Ascending aorta (tissue), 2 donors: Measurements from ENCODE around the gene STXBP6. TPM values are rescaled to one million over a fixed set of nuclear protein-coding genes. Genes with fewer than 3 reads are reported as not detected.
"Not testable (repeated sequence)": the region's sequence is repeated elsewhere in the genome, so short reads cannot be mapped to it uniquely, and the experiment has no call there.

Experiments
- DNase-seq, 2 donors: peaks; one replicate each; pipeline ENCODE4 v3.0.0-alpha.2; 2019; ENCODE audit warnings: low spot score in 2 of 2
- H3K27ac ChIP-seq, 2 donors: fragments of 200-600 bp; sonication (generic); one replicate each; pipeline ENCODE4 v1.5.1; 2016 to 2017; ENCODE audit warnings: mild to moderate bottlenecking in 1 of 2
- H3K27me3 ChIP-seq: fragments of 200-600 bp; sonication (generic); one replicate; pipeline ENCODE4 v1.5.1; 2017
- H3K36me3 ChIP-seq, 2 donors: fragments of 200-600 bp; sonication (generic); one replicate each; pipeline ENCODE4 v1.5.1; 2016
- H3K4me1 ChIP-seq, 2 donors: fragments of 200-600 bp; sonication (generic); one replicate each; pipeline ENCODE4 v1.5.1; 2016 to 2017; ENCODE audit warnings: mild to moderate bottlenecking in 1 of 2
- H3K4me3 ChIP-seq, 2 donors: fragments of 200-600 bp; sonication (generic); one replicate each; pipeline ENCODE4 v1.5.1; 2016 to 2017; ENCODE audit warnings: mild to moderate bottlenecking in 1 of 2
- H3K9me3 ChIP-seq, 2 donors: fragments of 200-600 bp; sonication (generic); one replicate each; pipeline ENCODE4 v1.5.1; 2016
- intact Hi-C: fragments of 100-400 bp; cut with DNase I; formaldehyde crosslinking; loops from one replicate; pipeline ENCODE4 v1.15.1; 2023
- total RNA-seq: library from RNA; depleted of rRNA; stranded (reverse); fragments of >200 nt; gene quantifications from one replicate; pipeline ENCODE4 v1.1.0, GENCODE V29; 2016
- TF ChIP-seq, protein P1 (sequence below), 3 experiments: fragments of 200-600 bp in 2 of 3; fragments of 450-650 bp in 1 of 3; sonication (generic) in 2 of 3; IDR thresholded peaks; one replicate each; pipeline ENCODE4 v1.5.1; 2016 to 2019; ENCODE audit warnings: antibody characterized with exemption in 3 of 3, mild to moderate bottlenecking in 1 of 3, moderate library complexity in 1 of 3

STXBP6 gene
- total RNA-seq, 1 donor from 2014 or later = 0.21 TPM

DNA sequence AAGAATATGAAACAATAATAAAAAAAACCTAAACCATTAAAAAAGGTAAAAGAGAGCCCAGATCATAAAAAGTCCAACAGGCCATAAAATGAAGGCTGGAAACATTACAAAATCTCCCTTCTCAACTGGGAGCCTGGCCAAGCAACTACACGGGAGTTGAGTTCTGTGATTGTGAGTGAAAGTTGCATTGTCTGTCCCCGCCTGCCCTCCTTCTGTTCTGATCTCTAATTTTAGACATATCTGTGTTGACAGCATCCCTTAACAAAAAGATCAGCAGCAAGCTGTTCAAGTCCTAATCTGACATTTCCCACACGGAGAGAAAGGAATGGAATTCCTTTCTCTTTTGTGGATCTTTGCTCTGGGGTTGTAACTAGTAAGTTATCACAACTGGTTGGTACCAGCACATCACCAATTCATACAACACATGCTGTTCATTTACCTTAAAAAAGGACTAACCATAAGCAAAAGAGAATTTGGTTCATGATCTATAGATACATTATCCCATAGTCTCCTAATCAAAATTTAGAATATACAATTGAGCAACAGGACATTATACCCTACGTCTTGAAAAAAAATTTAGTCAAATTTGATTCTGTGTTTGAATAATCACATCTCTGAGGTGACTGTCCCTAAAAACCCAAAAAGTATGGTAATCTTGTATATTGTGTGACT is 210.9 kb downstream of the STXBP6 start:
- Histone ChIP-seq H3K27me3 (no peaks in the 10 kb centered on the region), H3K4me1 (no peaks in the 10 kb centered on the region), H3K36me3 (no peaks in the 10 kb centered on the region), H3K4me3 (no peak overlapping the region), H3K27ac (no peak overlapping the region), H3K9me3 (no peaks in the 10 kb centered on the region)
- DNase-seq = no peak
- TF ChIP-seq, protein P1, sequence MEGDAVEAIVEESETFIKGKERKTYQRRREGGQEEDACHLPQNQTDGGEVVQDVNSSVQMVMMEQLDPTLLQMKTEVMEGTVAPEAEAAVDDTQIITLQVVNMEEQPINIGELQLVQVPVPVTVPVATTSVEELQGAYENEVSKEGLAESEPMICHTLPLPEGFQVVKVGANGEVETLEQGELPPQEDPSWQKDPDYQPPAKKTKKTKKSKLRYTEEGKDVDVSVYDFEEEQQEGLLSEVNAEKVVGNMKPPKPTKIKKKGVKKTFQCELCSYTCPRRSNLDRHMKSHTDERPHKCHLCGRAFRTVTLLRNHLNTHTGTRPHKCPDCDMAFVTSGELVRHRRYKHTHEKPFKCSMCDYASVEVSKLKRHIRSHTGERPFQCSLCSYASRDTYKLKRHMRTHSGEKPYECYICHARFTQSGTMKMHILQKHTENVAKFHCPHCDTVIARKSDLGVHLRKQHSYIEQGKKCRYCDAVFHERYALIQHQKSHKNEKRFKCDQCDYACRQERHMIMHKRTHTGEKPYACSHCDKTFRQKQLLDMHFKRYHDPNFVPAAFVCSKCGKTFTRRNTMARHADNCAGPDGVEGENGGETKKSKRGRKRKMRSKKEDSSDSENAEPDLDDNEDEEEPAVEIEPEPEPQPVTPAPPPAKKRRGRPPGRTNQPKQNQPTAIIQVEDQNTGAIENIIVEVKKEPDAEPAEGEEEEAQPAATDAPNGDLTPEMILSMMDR (IDR thresholded peaks at IDR 0.05) = no peak
- intact Hi-C loops = no loop called here

DNA sequence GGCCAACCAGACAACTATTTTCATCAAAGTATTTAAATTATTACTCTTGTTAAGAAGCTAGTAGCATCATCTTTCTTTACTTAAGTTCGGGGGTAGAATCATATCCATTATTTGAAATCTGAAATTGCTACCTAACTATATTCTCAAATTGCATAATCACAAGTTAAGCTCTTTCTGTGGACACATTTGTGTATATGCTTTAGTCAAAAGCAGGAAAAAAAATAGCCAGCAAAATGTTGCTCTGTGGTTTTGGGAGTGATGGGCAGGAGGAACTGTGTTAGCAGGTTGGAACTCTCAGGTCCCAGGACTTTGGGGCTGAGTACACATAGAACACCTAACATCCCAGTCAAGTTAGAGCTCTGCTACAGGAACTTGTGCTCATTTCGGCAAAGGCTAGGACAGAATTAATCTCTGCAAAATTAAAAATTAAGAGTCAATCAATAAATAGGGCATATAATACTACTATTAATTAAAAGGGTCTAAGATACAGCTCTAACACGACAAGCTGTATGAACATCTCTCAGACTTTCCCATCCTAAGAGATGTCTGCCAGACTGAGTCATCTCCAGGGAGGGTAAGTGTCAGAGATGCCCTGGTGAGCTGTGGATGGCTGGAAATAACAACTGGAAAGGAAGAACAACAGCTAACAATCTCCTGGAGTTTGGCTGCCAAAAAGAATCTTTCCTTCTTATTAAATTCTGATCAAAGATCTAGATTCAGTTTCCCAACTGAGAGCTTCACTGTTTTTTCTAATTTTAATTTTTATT is 212.5 kb downstream of the STXBP6 start:
- no peak overlapping the region for H3K4me3 ChIP-seq
- TF ChIP-seq, protein P1 (IDR thresholded peaks at IDR 0.05) = no peak
- intact Hi-C loops = no loop called here
- no peaks in the 10 kb centered on the region for H3K27me3 ChIP-seq
- H3K27ac ChIP-seq = no peak overlapping the region
- H3K36me3 ChIP-seq = no peaks in the 10 kb centered on the region
- H3K9me3 ChIP-seq = no peaks in the 10 kb centered on the region
- no peaks in the 10 kb centered on the region for H3K4me1 ChIP-seq
- DNase-seq = no peak

DNA sequence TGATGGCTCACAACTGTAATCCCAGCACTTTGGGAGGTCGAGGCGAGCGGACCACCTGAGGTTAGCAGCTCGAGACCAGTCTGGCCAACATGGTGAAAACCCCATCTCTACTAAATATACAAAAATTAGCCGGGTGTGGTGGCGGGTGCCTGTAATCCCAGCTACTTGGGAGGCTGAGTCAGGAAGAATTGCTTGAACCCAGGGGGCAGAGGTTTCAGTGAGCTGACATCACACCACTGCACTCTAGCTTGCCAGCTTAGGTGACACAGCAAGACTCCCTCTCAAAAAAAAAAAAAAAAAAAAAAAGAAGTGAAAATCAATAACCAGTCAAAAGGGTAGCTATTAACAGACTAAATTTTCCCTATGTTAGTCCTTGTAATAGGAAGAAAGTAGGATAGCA is 213.6 kb downstream of the STXBP6 start:
- DNase-seq, intact Hi-C loops, H3K9me3 ChIP-seq, H3K27ac ChIP-seq, H3K36me3 ChIP-seq, H3K4me3 ChIP-seq, H3K4me1 ChIP-seq, H3K27me3 ChIP-seq: not testable (repeated sequence)

DNA sequence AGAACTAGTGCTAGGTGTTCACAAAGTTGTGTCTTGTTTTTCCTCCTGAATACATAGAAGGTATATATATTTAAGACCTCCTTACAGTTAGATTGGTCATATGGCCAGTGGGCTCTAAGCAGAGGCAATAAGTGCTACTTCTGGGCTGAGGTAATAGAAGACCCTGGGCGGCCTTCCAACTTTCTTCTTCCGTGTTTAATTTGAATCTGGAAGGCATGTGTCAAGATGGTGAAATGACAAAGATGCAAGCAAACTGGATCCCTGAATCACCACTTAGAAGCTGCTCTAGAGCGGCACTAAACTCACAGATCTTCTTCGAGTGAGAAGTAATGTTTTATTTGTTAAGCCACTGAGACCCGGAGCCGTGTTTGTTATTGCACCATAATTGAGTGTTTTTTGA is 215.0 kb downstream of the STXBP6 start:
- Histone ChIP-seq H3K4me1 (no peaks in the 10 kb centered on the region), H3K27me3 (no peaks in the 10 kb centered on the region), H3K36me3 (no peaks in the 10 kb centered on the region), H3K9me3 (no peaks in the 10 kb centered on the region), H3K27ac (no peak overlapping the region), H3K4me3 (no peak overlapping the region)
- DNase-seq = no peak
- TF ChIP-seq, protein P1 (IDR thresholded peaks at IDR 0.05) = no peak
- intact Hi-C loops = no loop called here

DNA sequence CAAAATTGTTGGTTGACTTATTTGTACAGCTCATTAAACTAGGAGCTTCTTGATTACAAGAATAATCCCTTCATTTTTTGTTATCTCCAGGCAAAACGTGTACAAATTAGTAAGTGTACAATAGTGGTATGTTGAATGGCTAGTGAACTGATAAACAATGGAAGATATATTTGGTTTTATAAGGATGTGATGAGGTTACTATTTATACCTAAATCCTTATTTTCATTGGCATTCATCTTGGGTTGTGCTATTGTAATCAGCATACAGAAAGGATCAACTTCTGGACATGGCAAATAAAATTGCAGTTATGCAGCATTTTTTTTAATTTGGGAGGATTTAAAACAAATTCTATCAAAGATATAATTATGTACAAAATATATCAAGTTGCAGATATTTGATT is 216.6 kb downstream of the STXBP6 start:
- Histone ChIP-seq H3K4me1 (no peaks in the 10 kb centered on the region), H3K27ac (no peak overlapping the region), H3K4me3 (no peak overlapping the region), H3K9me3 (no peaks in the 10 kb centered on the region), H3K27me3 (no peaks in the 10 kb centered on the region), H3K36me3 (no peaks in the 10 kb centered on the region)
- DNase-seq = no peak
- TF ChIP-seq, protein P1 (IDR thresholded peaks at IDR 0.05) = no peak
- intact Hi-C loops = no loop called here

DNA sequence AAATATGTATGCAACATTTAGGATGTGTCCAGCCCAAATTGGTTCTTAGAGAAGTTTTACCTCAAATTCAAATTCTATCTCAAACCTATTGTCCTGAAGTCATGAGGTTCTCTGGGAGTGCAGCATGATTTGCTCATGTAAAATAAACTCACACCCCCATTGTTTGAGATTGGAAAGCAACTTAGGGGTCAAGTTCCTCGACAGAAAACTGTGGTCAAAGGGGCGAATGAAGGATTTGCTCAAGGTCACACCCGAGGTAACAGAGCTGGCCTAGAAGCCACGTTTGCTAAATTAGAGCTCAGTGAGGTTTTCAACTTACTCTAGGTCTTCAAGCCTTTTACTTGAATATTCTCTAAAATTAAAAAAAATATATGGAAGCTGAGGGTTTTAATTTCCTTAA is 218.3 kb downstream of the STXBP6 start:
- H3K27me3 ChIP-seq = no peaks in the 10 kb centered on the region
- DNase-seq = no peak
- no peak overlapping the region for H3K27ac ChIP-seq
- H3K4me3 ChIP-seq = no peak overlapping the region
- no peaks in the 10 kb centered on the region for H3K36me3 ChIP-seq
- no peaks in the 10 kb centered on the region for H3K4me1 ChIP-seq
- intact Hi-C loops = no loop called here
- TF ChIP-seq, protein P1 (IDR thresholded peaks at IDR 0.05) = no peak
- no peaks in the 10 kb centered on the region for H3K9me3 ChIP-seq
